ENCODE data around the gene SHROOM3. TPM values are rescaled to one million over a fixed set of nuclear protein-coding genes. Genes with fewer than 3 reads are reported as not detected.

Gene SHROOM3
- total RNA-seq, 2 experiments from 2014 or later = 0.04 TPM; not detected in 1

- no peaks in the 10 kb centered on the region for H3K4me1 Mint-ChIP-seq
- no peaks in the 10 kb centered on the region for H3K27me3 Mint-ChIP-seq
- H3K36me3 Mint-ChIP-seq (ENCODE audit: low read depth) = no peaks in the 10 kb centered on the region
- intact Hi-C loops (cut with DNase I, micrococcal nuclease) = no loop called here
- ATAC-seq = no peak
- H3K4me3 Mint-ChIP-seq = no peak overlapping the region
- ChIA-PET CTCF (interaction anchor here (1.1 to 1.7 kb wide), 2 partner anchors 14 to 39 kb away, joined by 3 to 5 read pairs; no protein-coding TSS in a partner anchor), POLR2A (no interaction called here)
- no peak for DNase-seq
- peaks cover 10% of the 10 kb centered on the region for H3K9me3 Mint-ChIP-seq (ENCODE audit: low read depth)
- H3K27ac Mint-ChIP-seq = no peak overlapping the region
Measured at GRCh38 chr4:76809594-76810305, 374.7 kb downstream of the SHROOM3 start.

- H3K4me1 Mint-ChIP-seq = no peaks in the 10 kb centered on the region
- intact Hi-C loops (cut with DNase I, micrococcal nuclease) = no loop called here
- POLR2A ChIA-PET = no interaction called here
- no peak overlapping the region for H3K4me3 Mint-ChIP-seq
- no peaks in the 10 kb centered on the region for H3K27me3 Mint-ChIP-seq
- H3K27ac Mint-ChIP-seq = no peak overlapping the region
- DNase-seq (no peak), ATAC-seq (no peak)
- no peaks in the 10 kb centered on the region for H3K36me3 Mint-ChIP-seq (ENCODE audit: low read depth)
- H3K9me3 Mint-ChIP-seq (ENCODE audit: low read depth) = peaks cover 12% of the 10 kb centered on the region
- CTCF ChIA-PET = interaction anchor here (0.6 kb wide), 1 partner anchor 192 kb away, joined by 3 read pairs; no protein-coding TSS in a partner anchor
Measured at GRCh38 chr4:76811604-76812412, 376.8 kb downstream of the SHROOM3 start.

GRCh38 chr4:76813070-76813469 lies 378.0 kb downstream of the SHROOM3 start:
- intact Hi-C loops (cut with DNase I, micrococcal nuclease) = no loop called here
- ChIA-PET POLR2A (no interaction called here), CTCF (interaction anchor here (0.6 kb wide), 1 partner anchor 377 kb away, joined by 4 read pairs; no protein-coding TSS in a partner anchor)
- no peak overlapping the region for H3K27ac Mint-ChIP-seq
- ATAC-seq = no peak
- H3K9me3 Mint-ChIP-seq (ENCODE audit: low read depth) = peaks cover 10% of the 10 kb centered on the region
- no peak overlapping the region for H3K4me3 Mint-ChIP-seq
- H3K36me3 Mint-ChIP-seq (ENCODE audit: low read depth) = no peaks in the 10 kb centered on the region
- H3K27me3 Mint-ChIP-seq = no peaks in the 10 kb centered on the region
- H3K4me1 Mint-ChIP-seq = no peaks in the 10 kb centered on the region
- DNase-seq = no peak

- no peak overlapping the region for H3K27ac Mint-ChIP-seq
- peaks cover 2% of the 10 kb centered on the region for H3K9me3 Mint-ChIP-seq (ENCODE audit: low read depth)
- CTCF ChIA-PET = no interaction called here
- H3K36me3 Mint-ChIP-seq (ENCODE audit: low read depth) = no peaks in the 10 kb centered on the region
- H3K4me1 Mint-ChIP-seq = no peaks in the 10 kb centered on the region
- ATAC-seq (no peak), DNase-seq (no peak)
- H3K27me3 Mint-ChIP-seq = peaks cover 6% of the 10 kb centered on the region
- POLR2A ChIA-PET = no interaction called here
- intact Hi-C loops (cut with DNase I, micrococcal nuclease) = no loop called here
- H3K4me3 Mint-ChIP-seq = no peak overlapping the region
Measured at GRCh38 chr4:76821641-76822040, 386.6 kb downstream of the SHROOM3 start.

GRCh38 chr4:76822303-76822702 lies 387.3 kb downstream of the SHROOM3 start:
- no peaks in the 10 kb centered on the region for H3K4me1 Mint-ChIP-seq
- ATAC-seq (no peak), DNase-seq (no peak)
- intact Hi-C loops (cut with DNase I, micrococcal nuclease) = no loop called here
- no peak overlapping the region for H3K4me3 Mint-ChIP-seq
- H3K27me3 Mint-ChIP-seq = peaks cover 6% of the 10 kb centered on the region
- peaks cover 2% of the 10 kb centered on the region for H3K9me3 Mint-ChIP-seq (ENCODE audit: low read depth)
- POLR2A ChIA-PET = no interaction called here
- no peaks in the 10 kb centered on the region for H3K36me3 Mint-ChIP-seq (ENCODE audit: low read depth)
- H3K27ac Mint-ChIP-seq = no peak overlapping the region
- CTCF ChIA-PET = no interaction called here

- no peak for ATAC-seq
- CTCF ChIA-PET = interaction anchor here (1.0 kb wide), 1 partner anchor 14 kb away, joined by 5 read pairs; no protein-coding TSS in a partner anchor
- H3K4me3 Mint-ChIP-seq = no peak overlapping the region
- peaks cover 2% of the 10 kb centered on the region for H3K9me3 Mint-ChIP-seq (ENCODE audit: low read depth)
- POLR2A ChIA-PET = no interaction called here
- no peak overlapping the region for H3K27ac Mint-ChIP-seq
- no peak for DNase-seq
- intact Hi-C loops (cut with DNase I, micrococcal nuclease) = no loop called here
- peaks cover 6% of the 10 kb centered on the region for H3K27me3 Mint-ChIP-seq
- no peaks in the 10 kb centered on the region for H3K4me1 Mint-ChIP-seq
- H3K36me3 Mint-ChIP-seq (ENCODE audit: low read depth) = no peaks in the 10 kb centered on the region
Measured at GRCh38 chr4:76823495-76823894, 388.5 kb downstream of the SHROOM3 start.

GRCh38 chr4:76830612-76830963 lies 395.6 kb downstream of the SHROOM3 start:
- H3K27me3 Mint-ChIP-seq = peaks cover 2% of the 10 kb centered on the region
- no peaks in the 10 kb centered on the region for H3K9me3 Mint-ChIP-seq (ENCODE audit: low read depth)
- DNase-seq (no peak), ATAC-seq (no peak)
- no peak overlapping the region for H3K27ac Mint-ChIP-seq
- H3K4me1 Mint-ChIP-seq = no peaks in the 10 kb centered on the region
- CTCF ChIA-PET = interaction anchor here (0.6 kb wide), 1 partner anchor 42 kb away, joined by 3 read pairs; no protein-coding TSS in a partner anchor
- intact Hi-C loops (cut with DNase I, micrococcal nuclease) = no loop called here
- POLR2A ChIA-PET = no interaction called here
- no peak overlapping the region for H3K4me3 Mint-ChIP-seq
- no peaks in the 10 kb centered on the region for H3K36me3 Mint-ChIP-seq (ENCODE audit: low read depth)

- H3K4me1 Mint-ChIP-seq = no peaks in the 10 kb centered on the region
- no peaks in the 10 kb centered on the region for H3K36me3 Mint-ChIP-seq (ENCODE audit: low read depth)
- H3K27ac Mint-ChIP-seq = no peak overlapping the region
- no peak overlapping the region for H3K4me3 Mint-ChIP-seq
- DNase-seq (no peak), ATAC-seq (no peak)
- no peaks in the 10 kb centered on the region for H3K9me3 Mint-ChIP-seq (ENCODE audit: low read depth)
- ChIA-PET POLR2A (no interaction called here), CTCF (interaction anchor here (0.6 kb wide), 1 partner anchor 41 kb away, joined by 3 read pairs; no protein-coding TSS in a partner anchor)
- intact Hi-C loops (cut with DNase I, micrococcal nuclease) = no loop called here
- peaks cover 2% of the 10 kb centered on the region for H3K27me3 Mint-ChIP-seq
Measured at GRCh38 chr4:76830964-76831703, 396.1 kb downstream of the SHROOM3 start.

- intact Hi-C loops (cut with DNase I, micrococcal nuclease) = no loop called here
- ChIA-PET CTCF (interaction anchor here (0.6 kb wide), 1 partner anchor 729 kb away, joined by 3 read pairs; no protein-coding TSS in a partner anchor), POLR2A (no interaction called here)
- Mint-ChIP-seq H3K4me1 (no peaks in the 10 kb centered on the region), H3K27me3 (peaks cover 2% of the 10 kb centered on the region), H3K27ac (no peak overlapping the region), H3K4me3 (no peak overlapping the region), H3K36me3 (ENCODE audit: low read depth) (no peaks in the 10 kb centered on the region), H3K9me3 (ENCODE audit: low read depth) (no peaks in the 10 kb centered on the region)
- DNase-seq (no peak), ATAC-seq (no peak)
Measured at GRCh38 chr4:76831711-76832373, 396.8 kb downstream of the SHROOM3 start.
